ENCODE data around the gene PTPN21.

PTPN21 gene

DNA sequence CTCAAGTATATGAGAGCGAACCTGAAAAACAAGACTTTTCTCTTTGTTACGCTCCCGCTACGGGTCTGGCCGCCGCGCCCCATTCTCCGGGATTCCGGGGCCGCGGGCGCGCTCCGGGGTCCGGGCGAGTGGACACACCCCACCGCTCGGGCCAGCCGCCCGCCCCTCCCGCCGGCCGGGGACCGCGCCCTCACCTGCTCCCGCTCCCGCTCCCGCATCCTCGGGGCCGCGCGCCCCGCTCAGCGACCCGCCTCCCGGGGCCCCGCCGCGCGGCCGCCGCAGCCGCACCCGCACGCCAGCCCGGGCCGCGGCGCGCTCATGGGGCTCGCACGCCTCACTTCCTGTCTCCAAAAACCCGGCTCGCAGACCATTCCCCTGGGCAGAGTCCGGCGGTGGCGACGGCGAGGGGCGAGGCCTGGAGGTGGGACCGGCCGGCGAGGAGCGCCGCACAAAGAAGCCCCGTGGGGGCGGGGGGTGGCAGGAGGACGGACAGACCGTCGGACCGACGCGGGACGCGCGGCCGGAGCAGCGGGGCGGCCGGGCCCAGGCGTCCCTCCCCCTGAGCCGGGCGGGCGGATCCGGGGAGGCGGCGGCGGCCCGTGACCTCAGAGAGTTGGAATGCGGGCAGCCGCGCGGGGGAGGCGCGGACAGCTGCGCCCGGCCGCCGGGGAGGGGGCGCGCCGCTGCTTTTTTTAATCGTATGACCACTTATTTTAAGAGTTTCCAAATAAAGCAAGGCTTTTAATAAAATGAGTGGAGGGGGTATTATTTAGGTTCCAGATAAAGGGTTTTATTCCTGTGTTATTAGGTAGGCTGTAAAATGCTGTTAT, at the start of gene PTPN21:
Gene PTPN21 (minus strand): TSS at position 551 of the 830 bp plus-strand sequence. CDS start 4,590 bp downstream, outside the sequence.
- no peak for DNase-seq

DNA sequence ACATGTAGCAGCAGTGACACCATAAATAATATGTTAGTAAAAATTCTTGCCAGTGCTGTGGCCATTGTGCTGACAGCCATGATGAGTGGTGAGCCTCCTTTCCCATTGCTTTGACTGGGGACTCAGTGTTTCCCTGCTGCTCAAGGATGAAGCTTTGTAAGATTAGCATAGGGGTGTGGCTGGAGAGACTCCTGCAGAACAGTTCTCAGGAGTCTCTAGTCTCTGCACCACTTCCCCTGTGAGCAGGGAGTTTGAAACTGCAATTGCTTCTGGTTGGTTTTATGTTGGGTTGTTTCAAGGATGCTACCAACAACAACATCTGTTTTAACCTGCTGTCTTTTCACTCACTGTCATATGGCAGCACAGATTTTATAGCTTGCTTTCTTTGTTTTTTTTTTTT, 49.4 kb upstream of the PTPN21 start:
- DNase-seq, result no peak

DNA sequence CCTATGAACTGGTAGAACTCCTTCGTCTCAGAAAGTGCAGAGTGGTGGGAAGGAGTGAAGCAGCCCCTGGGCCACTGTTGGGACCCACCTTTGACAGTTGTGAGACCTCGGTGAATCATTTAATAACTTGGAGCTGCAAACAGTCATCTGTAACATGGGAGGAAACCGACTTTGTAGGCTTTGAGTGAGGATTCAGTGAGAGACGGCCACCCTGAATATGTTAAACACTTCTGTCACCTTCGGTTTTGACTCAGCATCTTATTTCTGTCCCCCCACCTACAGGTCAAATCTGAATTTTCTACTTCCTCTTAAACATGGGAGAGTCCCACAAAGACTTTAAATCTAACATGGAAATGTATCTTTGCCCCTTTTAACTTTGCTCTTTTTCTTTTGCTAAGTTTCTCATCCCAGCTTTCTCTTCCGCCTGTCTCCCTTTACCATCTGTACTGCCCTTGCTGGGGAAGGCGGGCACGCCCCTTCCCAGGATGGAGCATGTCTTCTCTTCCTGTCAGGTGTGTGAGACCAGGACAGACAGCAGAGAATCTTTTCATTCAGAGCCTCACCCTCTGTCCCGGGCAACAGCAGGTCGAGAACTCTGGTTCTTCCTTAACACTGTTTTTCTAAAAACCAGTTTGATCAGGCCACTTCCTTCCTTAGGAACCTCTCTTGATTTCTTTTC, 45.1 kb upstream of the PTPN21 start:
- no peak for DNase-seq

DNA sequence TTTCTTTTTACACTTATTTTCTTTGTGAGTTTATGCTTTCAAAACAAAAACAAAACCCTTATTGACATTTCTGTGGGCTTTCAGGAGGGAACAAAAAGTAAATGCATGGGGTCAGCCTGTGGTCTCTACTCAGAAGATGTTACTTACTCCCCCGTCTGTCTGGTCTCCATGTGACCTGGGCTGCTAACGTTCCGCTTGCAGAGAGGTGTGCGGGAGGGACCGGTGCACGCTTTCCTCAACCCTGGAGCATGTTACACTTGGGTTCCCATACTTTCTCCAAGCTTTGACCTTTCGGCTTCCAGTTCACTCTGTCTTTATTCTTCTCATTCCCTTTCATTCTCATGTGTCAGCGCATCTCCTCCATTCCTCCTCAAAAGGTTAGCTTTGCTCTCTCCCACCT, 44.5 kb upstream of the PTPN21 start:
- DNase-seq, result no peak

DNA sequence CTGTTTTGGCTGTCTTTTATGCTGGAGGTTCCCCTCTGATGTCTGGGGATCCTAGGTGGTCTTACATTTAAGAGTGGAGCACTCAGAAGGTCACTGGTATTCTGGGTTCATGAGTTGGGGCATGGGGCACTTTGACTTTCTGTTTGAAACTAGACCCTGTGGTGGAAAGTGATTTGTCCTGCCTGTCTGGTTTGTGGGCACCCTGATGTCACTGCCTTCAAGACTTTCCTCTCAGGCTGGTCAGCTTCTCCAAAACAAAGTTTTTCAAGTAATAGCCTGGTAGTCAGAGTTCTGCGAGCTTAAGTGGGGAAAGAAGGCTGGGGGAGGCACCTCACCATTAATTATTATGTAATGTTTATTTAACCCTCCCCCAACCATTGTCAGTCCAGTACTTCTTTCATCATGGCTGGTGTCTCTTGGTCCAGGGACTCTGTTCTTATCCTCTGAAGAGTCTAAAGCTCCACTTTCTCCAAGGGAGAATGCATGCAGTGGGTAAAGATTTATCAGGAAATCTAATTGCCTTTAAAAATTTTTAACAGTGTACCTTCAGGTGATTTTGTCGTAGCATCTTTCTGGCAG, 43.4 kb upstream of the PTPN21 start:
- DNase-seq, result no peak

DNA sequence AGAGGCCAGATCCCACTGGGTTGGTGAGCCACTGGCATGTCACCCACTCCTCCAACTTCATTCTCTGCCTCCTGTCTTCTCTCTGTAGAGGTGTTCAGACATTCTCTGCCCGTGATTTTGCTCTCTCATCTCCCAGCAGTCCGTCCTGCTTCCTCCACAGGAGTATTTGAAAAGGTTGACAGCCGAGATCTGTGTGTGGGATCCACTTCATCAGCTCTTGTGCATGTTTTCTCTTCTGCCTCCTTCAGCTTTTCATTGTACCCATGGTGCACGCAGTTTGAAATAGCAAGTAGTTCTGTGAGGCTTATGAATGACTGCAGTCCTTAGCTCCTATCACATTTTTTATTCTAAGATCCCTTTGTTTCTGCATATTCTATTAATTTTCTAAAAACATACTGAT, 42.8 kb upstream of the PTPN21 start:
- no peak for DNase-seq

DNA sequence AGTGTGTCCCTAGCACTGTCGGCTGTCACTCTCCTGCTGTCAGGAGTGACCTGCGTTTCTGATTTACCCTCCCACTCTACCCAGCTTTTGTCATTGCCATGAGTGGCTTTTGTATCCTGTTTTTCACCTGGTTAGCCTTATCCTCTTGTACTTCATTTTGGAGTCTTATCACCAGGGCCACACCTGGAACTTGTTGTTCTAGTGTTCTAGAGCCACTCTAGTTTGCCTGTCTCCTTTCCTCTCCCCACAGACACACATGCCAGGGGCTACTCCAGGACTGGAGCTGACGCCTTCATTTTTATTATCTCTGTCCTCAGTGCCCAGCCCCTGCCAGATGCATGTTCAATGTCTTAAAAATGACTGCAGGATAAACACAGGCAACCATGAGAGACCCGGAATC, 42.2 kb upstream of the PTPN21 start:
- no peak for DNase-seq

DNA sequence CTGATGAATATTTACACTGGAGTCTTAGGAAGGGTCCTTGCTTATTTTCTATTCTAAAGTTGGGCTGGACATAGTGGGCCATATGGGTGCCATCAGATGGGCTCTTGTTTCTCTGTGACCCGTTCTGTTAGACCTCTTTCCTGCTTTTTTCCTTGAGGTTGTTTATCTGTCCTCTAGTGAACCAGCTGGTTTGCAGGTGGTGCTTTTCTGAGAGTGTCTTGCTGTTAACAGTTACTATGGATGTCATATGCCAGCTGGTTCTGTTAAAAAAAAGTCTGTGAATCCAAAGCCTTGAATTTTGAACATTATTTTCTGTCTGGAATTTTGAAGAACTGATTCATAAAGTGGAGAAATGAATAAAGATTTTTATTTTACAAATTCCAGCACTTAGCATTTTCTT, 37.2 kb upstream of the PTPN21 start:
- DNase-seq, result no peak

DNA sequence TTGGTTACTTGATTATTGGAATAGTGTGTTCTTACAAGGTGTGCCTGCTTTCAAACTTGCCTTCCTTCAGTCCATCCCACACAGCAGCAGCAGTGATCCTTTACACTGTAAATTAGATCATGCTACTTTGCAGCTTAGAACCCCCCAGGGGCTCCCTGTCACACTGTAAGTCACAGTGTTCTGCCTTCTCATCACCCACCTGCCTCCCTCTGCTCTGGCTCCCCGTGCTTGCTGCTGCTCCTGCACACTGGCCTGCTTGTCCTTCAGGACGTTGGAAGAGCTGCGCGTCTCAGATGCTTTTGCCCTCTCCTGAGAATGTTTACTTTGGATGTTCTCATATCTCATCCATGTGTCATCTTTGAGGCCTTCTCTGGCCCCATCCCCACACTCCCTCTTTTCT, 35.4 kb upstream of the PTPN21 start:
- DNase-seq, result no peak

DNA sequence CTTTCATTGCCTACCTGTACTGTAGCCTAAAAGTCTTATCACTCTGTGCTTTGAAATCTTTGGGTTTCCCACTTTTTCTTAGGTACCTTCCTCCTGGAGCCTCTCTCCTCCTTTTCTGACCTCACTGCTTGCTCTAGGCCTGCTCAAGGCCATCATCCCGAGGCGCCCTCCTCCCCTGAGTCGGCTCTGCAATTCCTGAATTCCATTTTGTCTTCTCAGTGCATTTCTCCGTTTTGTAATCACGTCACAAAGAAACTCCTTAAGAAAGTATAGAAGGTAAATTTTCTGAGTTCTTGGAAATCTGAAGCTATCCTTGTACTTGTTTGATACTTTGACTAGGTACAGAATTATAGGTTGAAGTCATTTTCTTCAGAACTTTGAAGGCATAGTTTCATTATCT, 33.3 kb upstream of the PTPN21 start:
- DNase-seq, result no peak

DNA sequence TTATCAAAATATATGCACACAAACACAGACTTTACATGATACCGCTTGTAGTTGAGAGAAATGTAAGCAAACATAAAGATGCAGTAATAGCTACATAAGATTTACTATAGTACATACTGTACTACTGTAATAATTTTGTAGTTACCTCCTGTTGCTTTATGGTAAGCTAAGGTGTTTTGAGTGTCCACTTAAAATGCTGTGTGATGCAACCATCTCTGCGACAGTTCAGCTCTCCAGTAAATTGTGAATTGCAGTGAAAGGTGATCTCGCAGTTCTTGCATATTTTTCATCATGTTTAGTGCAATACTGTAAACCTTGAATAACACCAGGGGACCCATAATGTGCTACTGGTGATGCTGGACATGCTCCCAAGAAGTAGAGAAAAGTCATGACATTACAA, 29.6 kb upstream of the PTPN21 start:
- no peak for DNase-seq

DNA sequence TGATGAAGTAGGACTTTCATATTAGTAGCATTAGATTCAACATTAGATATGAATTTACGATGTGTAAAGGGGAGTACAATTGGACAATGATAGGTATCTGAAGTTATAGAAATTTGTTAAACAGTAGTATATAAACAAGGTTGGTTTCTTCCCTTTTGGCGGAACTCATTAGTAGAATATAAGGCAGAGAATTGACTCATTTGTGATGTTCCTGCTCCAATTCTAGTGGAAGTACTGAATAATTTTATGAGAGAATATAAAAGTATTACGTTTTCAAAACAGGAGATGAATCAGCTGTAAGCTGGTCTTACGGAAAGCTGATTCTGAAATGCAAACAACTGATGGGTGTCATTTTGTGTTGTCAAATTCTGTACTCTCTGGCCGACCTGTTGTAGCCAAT, 21.4 kb upstream of the PTPN21 start:
- DNase-seq, result no peak

DNA sequence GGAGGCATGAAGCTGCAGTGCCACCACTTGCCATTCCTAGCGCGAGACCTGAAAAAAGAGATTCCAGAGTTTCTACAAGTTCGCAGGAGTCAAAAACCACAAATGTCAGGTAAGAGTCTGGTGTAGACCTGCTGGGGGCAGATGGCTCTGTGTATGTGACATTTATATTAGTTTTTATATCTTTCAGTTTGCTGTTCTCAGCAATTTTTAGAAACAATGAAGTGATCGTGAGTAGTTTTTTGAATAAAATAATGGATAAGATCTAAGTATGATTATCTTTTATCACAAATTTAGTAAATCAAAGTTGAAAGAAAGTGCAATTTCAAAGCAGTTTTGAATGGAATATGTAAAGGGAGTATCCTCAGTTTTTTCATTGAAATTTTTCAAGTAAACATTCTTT, 17.3 kb upstream of the PTPN21 start:
- DNase-seq, result no peak

DNA sequence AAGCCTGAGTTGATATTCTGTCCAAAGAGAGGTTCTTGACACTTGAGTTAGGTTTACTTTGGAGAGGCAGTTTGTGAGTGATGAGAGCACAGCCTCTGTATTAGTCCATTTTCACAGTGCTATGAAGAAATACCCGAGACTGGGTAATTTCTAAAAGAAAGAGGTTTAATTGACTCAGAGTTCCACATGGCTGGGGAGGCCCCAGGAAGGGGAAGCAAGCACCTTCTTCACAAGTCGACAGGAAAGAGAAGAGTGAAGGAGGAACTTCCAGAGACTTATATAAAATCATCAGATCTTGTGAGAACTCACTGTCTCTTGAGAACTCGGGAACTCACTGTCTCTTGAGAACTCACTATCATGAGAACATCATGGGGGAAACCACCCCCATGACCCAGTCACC, 13.4 kb upstream of the PTPN21 start:
- no peak for DNase-seq

DNA sequence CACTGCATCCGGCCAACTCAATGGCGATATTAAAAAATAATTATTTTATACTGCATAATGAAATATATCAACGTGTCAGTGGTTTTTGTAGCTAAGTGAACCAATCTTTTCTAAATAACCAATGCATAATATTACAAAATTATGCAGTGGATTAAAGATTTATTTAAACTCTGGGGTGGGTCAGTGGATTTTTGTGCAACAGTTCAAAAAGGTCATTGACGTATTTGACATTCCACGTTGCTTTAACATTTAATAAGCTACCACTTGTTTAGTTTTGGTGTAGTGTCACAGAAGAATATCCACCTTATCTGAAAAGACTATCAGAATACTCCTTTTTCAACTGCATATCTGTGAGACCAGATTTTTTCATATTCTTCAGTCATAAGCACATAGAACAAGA, 10.6 kb upstream of the PTPN21 start:
- DNase-seq, result no peak

DNA sequence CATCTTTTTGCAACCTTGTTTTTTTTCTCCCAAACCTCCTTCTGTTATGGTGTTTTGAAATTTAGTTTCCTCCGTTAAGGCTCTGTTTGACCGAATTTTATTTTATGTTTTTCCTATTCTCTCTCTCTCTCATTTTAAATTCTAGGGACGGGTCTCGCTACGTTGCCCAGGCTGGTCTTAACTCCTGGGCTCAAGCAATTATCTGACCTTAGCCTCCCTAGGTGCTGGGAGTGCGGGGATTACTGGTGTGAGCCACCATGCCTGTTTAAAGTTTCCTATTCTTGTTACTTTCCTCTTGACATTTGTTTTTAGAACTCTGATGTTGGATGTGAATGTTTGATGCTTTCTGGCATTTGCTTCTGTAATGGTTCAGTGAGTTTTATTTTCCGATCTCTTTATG, 9.0 kb upstream of the PTPN21 start:
- DNase-seq, result no peak

DNA sequence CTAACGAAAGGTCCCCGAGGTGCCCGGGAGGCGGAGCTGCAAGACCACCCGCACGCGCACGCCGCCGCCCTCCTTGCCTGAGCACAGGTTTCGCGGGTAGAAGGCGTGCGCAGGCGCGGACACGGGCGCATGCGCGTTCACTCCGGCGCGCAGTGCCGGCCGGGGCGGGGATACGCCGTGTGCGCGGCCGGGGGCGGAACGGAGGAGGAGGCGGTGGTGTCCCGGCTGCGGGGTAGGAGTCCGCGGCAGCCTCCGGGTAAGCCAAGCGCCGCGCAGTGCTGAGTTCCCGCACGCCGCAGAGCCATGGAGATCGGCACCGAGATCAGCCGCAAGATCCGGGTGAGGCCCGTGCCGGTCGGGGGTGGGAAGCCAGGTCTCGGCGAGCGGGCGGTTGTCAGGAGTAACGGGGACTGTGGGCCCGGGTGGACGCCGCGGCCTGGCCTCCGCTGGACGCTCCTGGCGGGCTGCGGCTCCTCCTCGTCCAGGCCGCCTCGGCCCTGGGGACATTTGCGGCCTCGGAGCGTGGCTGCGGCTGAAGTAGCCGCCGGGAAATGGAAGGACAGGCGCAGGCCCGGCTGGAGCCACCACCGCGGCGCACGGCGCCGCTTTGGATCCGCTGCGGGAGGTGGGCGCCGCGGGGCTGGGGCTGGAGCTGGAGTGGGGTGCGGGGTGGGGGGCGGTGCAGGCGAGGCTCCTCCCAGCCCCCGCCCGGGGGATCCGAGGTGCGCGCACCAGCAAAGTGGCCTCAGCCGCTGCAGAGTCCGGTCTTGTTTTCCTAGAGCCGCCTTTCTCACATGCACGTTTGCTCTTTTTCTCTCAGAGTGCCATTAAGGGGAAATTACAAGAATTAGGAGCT, 8.3 kb upstream of the PTPN21 start, which contains the start of gene ZC3H14:
Gene ZC3H14 (plus strand): TSS at position 207 of the 856 bp plus-strand sequence. CDS start 97 bp downstream, at position 304.
- DNase-seq, result peak; percentile 83

DNA sequence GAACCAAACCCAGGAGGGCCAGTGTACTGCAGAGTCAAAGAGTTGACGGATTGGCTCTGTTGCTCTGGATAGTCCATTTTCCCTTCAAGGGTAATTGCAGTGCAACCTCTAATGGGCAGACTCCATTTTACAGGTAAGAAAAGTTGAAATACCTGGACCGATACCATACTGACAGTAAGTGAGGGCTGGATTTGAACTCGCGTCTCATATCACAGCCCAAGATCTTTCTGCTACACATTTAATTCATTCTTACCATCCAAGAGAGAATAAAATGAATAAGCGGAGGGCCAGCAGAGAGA, 7.7 kb upstream of the PTPN21 start:
- DNase-seq, result no peak

DNA sequence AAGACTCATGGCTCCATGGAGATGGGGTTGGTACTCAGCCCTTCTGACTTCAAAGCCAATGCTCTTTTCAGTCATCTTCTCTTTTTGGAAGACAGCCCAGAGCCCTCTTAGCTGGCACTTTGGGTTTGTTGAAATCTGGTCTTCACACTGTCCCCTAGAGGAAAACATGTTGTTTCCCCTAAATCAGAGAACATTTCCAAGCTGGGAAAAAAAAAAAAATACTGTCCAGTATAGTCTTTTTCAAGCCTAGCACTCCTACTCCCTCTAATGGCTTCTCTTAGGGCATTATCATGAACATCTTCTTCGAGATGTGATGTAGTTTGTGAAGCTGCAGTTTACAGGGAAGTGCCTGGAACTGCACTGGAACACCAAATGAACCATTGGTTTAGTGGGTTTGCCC, 5.0 kb upstream of the PTPN21 start:
- DNase-seq, result no peak

DNA sequence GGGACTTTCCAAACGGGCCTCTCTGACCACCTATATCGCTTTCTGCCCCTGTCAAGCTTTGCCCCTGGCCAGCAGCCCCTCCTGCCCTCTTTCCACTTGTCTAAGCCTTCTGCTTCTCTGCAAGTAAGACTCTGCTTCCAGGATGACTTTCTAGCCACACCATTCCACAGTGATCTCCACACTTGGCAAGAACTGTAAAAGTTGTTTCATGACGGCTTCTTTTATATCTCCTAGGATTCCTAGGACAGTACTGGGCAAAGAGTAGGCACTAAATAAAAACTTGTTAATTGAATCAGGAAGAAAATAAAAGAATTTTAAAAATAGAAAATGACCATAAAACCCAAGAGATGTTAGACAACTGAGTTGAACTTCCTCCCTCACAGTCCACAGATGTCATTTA, 1.8 kb upstream of the PTPN21 start:
- no peak for DNase-seq

DNA sequence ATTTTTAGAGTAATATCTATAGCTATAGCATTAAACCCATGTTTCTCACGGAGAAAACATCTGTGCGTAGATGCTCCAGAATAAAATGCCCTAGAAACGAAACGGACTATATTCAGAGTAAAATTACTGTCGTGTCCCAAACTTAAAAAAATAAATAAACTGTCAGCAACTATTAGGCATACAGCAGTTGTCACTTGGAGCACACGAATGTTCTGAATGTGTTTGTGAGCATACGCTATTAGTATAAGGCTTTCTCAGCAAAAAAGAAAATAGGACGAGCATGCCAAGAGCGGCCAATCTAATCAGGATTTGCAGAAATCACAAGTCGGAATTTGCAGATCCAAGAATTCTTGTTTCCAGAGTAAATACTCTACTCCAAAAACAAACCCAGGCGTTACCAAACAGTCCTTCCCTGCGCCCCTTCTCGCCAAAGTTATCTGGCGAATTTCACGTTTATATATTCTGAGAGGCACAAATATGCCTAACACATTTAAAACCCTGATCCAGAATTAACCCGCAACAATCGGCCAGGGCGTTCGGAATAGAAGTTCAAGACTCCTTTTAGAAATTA, 836 bp downstream of the PTPN21 start:
- no peak for DNase-seq

DNA sequence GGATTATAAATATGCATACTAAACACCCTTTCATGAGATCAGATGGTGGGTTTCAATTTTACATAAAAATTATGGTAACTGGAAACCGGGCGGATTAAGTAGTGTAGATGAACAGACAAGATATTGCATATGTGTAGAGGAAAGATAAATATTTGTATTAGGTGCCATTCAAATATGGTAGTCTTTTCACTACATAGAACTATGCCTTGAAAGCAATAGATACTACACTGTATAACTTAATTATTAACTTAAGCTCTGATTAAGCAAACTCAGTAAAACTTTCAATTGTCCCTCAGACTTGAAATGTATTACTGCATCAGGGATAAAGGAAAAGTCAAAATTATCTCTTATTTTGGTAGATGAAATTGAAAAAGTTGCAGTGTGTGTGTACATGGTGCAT, 1.9 kb downstream of the PTPN21 start:
- DNase-seq, result no peak

DNA sequence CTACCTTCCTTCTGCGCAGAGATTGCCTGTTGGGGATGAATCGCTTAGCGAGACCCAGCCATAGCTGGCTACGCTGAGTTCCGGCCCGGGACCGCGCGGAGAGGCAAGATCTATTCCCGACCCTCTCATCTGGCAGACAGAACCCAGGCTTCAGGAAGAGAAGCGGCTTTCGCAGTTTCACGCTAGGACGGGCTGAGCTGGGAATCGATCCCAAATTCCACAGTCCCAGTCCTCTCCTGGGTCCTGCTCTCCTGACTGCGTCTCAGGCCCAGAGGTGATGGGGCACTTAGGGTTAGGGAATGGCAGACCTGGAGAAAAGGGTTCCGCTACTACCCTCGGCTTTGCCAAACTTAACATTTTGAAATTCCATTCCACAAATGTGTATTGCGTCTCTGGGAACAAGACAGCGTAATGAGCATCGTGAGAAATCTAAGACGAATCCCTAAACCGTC, 2.8 kb downstream of the PTPN21 start:
- DNase-seq, result no peak
